HG02973 (cell line): ENCODE data around the gene APOC3.
"Not testable (repeated sequence)": the region's sequence is repeated elsewhere in the genome, so short reads cannot be mapped to it uniquely, and the experiment has no call there.

Experiments used
- ATAC-seq: cut with Tn5 transposase; IDR thresholded peaks from one replicate; pipeline ENCODE4 v1.9.1; 2021; ENCODE audit warnings: moderate library complexity; ENCODE audit not compliant: unreplicated experiment

APOC3 gene

GRCh38 chr11:116830184-116830912 is 641 bp downstream of the APOC3 start:
- no peak for ATAC-seq

- ATAC-seq, result no peak
Observed at GRCh38 chr11:116831790-116832349, 2.2 kb downstream of the APOC3 start.

- no peak for ATAC-seq
Observed at GRCh38 chr11:116832350-116833290, 2.9 kb downstream of the APOC3 start.

GRCh38 chr11:116833491-116833815 is 3.7 kb downstream of the APOC3 start:
- no peak for ATAC-seq

DNA sequence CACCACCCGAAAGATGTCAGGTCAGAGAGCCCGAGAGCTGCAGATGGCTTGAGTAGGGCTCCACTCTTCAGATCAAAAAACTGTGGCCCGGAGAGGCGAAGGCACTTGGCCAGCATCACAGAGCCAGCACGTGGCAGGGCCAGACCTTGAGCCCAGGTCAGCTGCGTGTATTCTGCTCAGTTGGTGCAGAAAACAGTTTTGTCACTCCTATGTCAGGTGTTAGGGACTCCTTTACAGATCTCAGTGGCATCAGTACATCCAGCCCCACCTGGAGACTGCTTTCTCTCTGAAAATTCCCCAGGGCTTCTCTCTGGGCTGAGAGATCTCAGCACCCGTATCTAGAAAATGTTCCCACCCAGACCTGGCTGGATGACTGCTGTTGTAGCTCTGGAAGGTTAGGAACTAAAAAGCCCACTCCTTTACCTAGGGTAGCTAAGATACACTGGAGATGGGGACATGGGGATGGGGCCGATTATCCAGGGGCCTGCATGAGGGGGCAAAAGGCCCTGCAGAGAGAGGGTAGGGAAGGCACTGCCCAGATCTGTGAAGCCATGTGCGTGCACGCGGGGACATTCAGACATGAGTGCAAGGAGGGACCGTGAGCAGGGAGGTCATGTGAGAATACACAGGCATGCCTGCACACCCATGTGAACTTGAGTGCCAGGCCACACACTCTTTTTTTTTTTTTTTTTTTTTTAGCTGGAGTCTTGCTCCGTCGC is 4.3 kb downstream of the APOC3 start:
- no peak for ATAC-seq

GRCh38 chr11:116834535-116835041 is 4.9 kb downstream of the APOC3 start:
- ATAC-seq, result not testable (repeated sequence)

DNA sequence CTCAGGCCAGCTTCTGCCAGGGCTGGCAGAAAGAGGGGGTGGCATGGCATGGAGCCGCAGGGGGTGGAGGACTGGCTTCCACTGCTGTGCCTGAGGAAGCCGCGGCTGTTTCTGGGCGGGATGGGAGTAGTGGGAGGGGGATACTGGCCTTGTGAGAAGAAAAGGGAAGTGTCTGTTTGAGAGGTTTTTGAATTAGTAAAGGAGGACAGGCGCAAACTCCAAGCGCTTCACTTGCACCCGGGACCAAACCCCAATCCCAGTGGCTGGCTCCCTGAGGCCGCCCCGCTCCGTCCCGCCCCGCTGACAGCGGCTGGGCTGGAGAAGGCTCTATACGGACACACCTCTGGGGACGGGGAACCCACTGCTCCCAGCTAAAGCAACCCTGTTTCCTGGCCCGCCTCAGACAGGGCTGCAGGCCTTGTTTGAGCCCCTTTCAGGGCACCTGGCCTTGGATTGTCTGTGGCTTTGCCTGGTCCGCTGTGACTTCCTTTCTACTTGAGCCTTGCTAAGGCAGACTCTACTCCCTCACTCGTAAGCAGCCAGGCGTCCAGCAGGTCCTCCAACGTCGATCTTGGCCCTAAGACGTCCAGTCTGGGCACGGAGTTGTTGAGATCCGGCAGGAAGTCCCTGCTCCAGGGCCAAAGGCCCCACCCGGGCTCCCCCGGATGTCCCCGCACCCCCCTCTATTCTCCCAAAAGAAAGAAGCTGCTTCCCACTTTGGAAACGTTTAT is 5.5 kb downstream of the APOC3 start:
- no peak for ATAC-seq

GRCh38 chr11:116835791-116836631 is 6.3 kb downstream of the APOC3 start:
- ATAC-seq, result peak; percentile 79

DNA sequence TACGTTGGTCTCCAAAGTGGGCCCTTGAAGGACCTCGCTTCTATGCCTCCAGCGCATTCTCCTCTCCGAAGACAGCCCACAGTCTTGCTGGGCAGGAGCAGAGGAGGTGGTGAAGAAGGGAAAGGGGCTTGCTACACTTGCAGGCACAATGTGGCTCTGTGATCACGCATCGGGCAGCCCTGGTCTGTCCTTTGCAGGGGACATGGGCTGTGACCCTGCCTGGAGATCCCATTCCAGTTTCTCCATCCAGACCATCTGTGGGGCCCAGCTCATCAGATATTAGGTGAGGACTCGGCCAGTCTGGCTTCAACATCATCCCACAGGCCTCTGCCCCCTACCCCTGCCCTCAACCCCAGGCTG is 6.9 kb downstream of the APOC3 start:
- no peak for ATAC-seq

DNA sequence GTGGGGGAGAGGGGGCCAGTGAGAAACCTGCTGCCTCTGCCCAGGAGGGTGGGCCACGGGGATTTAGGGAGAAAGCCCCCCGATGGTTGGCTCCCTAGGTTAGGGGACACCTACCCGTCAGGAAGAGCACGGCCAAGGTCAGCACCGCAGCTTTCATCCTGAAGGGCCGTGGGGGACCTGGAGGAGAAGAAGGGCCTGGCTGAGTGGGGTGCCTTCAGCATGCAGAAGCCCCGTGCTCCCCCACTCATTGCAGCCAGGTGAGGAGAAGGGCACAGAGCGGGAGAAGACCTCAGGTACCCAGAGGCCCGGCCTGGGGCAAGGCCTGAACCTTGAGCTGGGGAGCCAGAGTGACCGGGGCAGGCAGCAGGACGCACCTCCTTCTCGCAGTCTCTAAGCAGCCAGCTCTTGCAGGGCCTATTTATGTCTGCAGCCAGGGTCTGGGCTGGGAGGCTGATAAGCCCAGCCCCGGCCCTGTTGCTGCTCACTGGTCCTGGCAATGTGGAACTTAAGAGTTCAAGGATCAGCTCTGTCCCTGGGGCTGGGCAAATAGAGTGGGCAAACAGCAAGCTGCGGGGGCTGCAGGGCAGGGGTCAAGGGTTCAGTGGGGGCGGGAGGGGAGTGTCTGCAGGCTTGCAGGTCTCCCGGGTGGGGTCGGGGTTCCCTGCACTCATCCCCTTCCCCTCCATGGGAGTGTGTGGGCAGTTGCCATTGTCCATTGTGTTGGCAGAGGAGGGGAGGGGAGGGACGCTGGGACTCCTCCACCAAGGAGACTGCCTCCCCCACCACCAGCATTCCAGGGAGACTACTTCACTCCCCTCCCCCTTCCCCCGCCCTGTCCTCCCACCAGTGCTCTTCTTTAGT is 7.8 kb downstream of the APOC3 start, which contains the start of gene APOA1:
Gene APOA1, minus strand, starts transcription at position 392 of the 861 bp plus-strand sequence. Its CDS starts 235 bp downstream, at position 157.
- ATAC-seq, result no peak

DNA sequence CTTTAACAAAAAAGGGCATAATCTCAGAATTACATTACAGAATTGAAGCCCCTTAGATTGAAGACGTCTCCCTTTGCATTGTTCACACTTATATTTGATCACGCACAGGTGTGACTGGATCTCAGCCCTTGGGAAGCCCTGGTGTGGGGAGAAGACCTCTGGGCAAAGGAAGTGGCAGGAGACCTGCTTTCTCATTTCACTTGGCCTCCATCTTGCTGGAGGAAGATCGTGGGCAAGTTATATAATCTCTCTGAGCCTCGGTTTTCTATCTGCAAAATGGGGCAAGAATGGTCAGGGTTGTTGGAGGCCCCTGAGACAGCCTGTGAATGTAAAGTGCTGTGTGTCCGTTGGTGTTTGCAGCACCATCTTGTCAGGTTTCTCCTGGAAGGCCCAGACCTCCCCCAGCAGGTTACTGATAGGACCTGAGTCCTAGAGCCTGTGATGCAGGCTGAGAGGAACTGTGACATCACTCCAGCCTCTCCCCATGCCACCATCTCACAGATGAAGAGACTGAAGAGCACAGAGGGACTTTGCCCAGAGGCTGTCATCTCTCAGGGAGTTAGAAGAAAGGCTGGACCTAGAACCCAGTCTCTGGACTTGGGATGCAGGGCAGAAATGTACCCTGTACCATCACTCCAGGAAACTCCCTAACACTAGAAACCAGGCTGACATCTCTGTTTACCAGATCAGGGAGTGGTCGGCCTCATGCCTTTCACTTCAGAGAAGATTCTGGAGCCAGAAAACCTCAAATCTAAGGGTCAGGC is 8.8 kb downstream of the APOC3 start:
- no peak for ATAC-seq

DNA sequence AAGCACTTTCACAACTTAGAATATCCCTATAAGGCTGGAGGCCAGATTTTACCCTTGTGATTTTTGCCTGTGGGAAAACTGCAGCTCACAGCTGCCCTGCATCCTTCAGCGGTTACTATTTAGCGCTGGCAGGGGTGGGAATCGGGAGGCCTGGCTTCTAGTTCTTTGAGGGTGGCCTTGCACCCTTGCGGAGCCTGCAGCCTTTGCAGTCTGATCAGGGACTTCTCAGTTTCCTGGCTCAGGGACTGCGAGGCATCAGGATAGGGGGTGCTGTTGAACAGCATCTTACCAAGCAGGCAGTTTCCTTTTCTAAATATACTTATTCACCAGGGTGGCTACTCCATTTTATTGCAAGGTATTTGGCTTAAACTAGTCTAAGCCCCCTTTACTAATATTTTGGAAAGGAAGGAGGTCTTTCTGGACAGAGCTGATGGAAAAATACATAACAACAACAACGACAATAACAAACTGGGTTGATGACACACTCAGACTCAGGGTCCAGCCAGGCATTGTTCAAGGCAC is 10.6 kb downstream of the APOC3 start:
- ATAC-seq, result no peak

- ATAC-seq, result no peak
Observed at GRCh38 chr11:116840746-116841296, 11.1 kb downstream of the APOC3 start.

GRCh38 chr11:116842117-116842516 is 12.4 kb downstream of the APOC3 start:
- no peak for ATAC-seq

- ATAC-seq, result no peak
Observed at GRCh38 chr11:116842909-116843308, 13.2 kb downstream of the APOC3 start.

DNA sequence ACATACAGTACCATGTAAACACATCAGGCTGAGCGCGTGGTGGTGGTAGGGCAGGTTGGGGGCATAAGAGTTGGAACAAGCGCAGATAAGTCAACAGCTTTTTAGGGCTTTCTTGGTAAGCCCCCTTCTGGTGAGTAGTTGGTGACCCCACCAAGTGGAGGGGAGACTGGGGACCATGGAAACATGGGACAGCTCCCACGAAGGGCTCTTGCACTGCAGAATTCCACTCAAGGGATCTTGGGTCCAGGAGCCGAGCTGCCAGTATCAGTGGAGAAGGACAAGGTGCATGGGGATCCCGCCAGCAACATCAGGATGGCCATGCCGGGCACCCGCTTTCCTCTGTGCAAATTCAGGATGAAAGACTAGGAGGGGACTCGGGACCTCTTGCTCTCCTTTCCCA is 14.0 kb downstream of the APOC3 start:
- no peak for ATAC-seq

DNA sequence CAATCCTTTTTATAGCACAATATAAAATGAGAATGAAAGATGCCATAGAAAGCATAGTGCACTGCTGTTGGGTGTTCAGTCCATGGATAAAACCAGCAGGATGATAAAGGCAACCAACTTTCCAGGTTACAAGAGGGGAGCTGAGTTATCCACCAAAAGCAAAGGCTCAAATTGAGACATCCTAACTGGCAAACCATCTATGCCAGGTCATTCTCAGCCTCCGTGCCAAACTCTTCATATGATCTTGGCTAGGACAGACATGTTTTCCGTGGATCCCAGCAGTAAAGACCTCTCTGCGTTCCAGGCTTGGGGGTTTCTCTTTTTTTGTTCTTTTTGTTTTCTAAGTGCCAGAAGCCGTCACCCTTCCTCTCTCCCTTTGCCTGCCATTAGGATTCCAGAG is 15.0 kb downstream of the APOC3 start:
- ATAC-seq, result no peak
